ENCODE measurements around the gene GRIK5.

GRIK5 gene, protein sequence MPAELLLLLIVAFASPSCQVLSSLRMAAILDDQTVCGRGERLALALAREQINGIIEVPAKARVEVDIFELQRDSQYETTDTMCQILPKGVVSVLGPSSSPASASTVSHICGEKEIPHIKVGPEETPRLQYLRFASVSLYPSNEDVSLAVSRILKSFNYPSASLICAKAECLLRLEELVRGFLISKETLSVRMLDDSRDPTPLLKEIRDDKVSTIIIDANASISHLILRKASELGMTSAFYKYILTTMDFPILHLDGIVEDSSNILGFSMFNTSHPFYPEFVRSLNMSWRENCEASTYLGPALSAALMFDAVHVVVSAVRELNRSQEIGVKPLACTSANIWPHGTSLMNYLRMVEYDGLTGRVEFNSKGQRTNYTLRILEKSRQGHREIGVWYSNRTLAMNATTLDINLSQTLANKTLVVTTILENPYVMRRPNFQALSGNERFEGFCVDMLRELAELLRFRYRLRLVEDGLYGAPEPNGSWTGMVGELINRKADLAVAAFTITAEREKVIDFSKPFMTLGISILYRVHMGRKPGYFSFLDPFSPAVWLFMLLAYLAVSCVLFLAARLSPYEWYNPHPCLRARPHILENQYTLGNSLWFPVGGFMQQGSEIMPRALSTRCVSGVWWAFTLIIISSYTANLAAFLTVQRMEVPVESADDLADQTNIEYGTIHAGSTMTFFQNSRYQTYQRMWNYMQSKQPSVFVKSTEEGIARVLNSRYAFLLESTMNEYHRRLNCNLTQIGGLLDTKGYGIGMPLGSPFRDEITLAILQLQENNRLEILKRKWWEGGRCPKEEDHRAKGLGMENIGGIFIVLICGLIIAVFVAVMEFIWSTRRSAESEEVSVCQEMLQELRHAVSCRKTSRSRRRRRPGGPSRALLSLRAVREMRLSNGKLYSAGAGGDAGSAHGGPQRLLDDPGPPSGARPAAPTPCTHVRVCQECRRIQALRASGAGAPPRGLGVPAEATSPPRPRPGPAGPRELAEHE

DNA sequence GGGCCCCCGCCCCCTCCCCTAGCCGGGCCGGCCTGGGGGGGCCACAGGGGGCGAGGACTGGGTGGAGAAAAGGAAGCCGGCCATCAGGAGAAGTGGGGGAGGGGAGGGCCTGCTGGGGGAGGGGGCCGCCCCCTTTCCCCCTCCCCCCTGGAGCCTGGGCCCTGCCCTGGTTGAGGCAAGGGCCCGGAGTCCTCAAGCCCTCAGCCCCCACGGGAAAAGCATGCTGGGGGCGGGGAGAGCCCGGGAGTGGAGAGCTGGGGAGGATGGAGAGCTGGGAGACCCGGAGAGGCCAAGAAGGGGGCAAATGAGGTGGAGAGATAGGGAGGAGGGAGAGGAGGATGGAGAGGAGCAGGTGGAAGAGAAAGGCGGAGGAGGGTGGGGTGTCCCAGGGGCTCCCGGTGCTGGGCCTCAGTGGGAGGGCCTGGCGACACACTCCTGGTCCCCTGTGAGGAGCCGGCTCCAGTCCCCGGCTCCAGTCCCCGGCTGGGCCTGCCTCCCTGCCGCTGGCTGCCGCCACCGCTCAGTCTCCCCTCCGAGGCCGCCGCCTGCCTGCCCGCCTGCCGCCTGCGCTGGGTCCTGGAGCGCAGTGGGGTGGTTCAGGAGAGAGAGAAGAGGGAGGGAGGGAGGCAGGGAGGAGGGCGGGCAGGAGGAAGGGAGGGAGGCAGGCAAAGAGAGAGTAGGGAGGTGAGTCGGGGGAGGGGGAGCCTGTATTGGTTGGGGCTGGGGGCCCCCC lies at the start of gene GRIK5:
GRIK5 (minus strand) TSS at position 588 of the 733 bp plus-strand sequence. CDS start 4,436 bp downstream, outside the sequence.
- DNase-seq (ENCODE audit: low read depth), result no peak
- no peak within 1 kb of the TSS for H3K4me3 ChIP-seq (ENCODE audit: low read depth, low read length)
- TF ChIP-seq, protein P1, sequence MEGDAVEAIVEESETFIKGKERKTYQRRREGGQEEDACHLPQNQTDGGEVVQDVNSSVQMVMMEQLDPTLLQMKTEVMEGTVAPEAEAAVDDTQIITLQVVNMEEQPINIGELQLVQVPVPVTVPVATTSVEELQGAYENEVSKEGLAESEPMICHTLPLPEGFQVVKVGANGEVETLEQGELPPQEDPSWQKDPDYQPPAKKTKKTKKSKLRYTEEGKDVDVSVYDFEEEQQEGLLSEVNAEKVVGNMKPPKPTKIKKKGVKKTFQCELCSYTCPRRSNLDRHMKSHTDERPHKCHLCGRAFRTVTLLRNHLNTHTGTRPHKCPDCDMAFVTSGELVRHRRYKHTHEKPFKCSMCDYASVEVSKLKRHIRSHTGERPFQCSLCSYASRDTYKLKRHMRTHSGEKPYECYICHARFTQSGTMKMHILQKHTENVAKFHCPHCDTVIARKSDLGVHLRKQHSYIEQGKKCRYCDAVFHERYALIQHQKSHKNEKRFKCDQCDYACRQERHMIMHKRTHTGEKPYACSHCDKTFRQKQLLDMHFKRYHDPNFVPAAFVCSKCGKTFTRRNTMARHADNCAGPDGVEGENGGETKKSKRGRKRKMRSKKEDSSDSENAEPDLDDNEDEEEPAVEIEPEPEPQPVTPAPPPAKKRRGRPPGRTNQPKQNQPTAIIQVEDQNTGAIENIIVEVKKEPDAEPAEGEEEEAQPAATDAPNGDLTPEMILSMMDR (conservative IDR thresholded peaks at IDR 0.05; ENCODE audit: low read depth, low read length), result no peak

DNA sequence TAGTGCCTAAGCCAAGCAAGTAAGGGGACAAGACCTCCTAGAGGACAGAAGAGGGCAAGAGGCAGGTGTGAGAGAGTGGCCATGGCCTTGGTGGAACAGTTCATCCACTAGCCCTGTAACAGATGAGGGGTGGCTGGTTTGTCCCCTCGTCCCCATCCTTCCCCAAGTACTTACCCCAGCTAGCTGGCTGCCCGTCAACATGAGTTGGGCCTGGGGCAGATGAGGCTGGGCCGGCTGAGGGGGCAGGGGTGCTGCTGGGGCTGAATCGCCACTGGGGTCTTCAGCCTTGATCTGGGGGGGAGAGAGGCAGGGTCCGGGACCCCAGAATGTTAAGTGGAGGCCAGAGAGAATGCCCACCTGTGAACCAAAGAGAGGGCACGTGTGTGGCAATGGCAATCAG lies 47.1 kb upstream of the GRIK5 start:
- TF ChIP-seq, protein P1 (conservative IDR thresholded peaks at IDR 0.05; ENCODE audit: low read depth, low read length), result no peak
- DNase-seq (ENCODE audit: low read depth), result no peak
- H3K4me3 ChIP-seq (ENCODE audit: low read depth, low read length), result no peak overlapping the region

DNA sequence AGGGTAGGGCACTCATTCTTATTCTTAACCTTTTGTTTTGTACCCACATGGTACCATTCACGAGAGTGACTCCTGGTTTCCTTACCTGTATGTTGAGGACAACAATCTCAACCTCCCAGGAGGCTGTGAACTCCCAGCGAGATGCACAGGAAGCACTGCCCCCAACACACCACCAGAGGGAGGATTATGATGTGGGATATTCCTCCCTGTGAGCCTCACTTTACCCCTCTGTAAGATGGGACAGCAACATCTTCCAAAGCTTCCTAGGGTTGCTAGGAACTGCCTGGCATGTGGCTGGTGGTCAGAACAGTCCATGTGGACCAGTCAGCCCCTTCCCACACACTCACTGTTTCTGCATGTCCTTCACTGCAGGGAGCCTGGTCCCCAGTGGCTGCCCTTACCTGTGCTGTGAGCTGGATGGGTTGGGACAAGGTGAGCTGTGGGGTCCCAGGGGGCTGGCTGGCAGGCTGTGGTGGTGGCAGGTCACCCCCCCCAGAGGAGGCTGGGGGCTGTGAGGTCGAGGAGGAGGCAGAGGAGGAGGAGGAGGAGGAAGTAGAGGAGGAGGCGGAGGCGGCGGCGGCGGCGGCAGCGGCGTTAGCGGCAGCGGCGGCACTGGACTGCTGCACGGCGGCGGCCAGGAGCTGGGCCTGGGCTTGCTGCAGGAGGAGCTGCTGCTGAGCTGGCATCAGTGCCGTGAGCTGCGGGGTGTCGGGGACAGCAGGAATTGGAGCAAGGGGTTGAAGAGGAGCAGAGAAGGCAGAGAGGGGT lies 46.5 kb upstream of the GRIK5 start:
- TF ChIP-seq, protein P1 (conservative IDR thresholded peaks at IDR 0.05; ENCODE audit: low read depth, low read length), result peak; percentile 22
- DNase-seq (ENCODE audit: low read depth), result no peak
- H3K4me3 ChIP-seq (ENCODE audit: low read depth, low read length), result no peak overlapping the region

DNA sequence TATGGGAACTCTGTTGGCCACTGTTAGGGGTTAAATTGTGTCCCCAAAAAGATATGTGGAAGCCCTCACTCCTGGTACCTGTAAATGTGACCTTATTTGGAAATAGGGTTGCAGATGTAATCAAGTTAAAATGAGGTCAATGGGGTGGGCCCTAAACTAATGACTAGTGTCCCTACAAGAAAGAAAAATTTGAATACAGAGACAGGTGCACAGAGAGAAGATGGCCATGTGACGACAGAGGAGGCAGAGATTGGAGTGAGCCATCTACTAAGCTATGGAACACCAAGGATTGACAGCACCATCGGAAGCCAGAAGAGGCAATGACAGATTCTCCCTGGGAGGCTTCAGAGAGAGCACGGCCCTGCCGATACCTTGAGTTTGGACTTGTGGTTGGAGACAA lies 45.7 kb upstream of the GRIK5 start:
- no peak for DNase-seq (ENCODE audit: low read depth)
- TF ChIP-seq, protein P1 (conservative IDR thresholded peaks at IDR 0.05; ENCODE audit: low read depth, low read length), result no peak
- H3K4me3 ChIP-seq (ENCODE audit: low read depth, low read length), result no peak overlapping the region

DNA sequence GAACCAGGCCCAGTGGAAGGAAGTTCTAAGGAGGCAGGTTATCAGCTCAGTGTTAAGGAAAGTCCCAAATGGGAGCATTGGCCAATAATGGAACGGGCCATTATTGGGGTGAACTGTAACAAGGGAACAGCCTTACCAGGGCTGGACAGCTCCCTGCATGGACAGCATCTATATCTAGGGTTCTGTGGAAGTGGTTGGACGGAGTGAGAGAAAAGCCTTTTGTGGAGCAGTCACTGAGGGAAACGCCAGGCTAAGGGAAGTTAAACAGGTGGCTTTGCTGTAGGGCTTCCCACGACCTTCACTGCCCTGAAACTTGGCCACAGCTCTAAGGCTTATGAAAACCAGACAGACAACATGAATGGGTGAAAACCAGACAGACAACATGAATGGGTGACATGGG lies 45.2 kb upstream of the GRIK5 start:
- peak; percentile 62 for DNase-seq (ENCODE audit: low read depth)
- H3K4me3 ChIP-seq (ENCODE audit: low read depth, low read length), result no peak overlapping the region
- TF ChIP-seq, protein P1 (conservative IDR thresholded peaks at IDR 0.05; ENCODE audit: low read depth, low read length), result no peak

DNA sequence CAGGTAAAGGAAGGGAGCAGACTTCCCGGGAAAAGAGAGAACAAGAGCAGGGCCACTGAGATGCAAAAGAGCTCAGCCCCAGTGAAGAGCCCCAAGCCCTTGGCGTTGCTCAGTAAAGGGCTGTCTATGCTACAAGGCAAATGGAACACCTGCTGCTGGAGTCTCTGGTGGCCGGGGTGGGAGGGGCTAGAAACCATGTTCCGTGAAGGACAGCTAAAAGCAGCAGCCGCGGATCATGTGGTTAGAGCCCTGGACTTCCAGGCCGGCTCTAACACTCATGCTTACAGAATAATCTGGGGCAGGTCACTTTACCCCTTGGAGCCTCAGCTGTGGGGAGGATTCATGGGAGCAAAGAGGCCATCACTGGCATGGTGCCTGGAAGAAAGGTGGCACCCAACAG lies 44.4 kb upstream of the GRIK5 start:
- peak; percentile 26 for DNase-seq (ENCODE audit: low read depth)
- H3K4me3 ChIP-seq (ENCODE audit: low read depth, low read length), result no peak overlapping the region
- TF ChIP-seq, protein P1 (conservative IDR thresholded peaks at IDR 0.05; ENCODE audit: low read depth, low read length), result no peak

All from choroid plexus epithelial cell (primary cell).